ENCODE results near the gene DDX56.

DNA sequence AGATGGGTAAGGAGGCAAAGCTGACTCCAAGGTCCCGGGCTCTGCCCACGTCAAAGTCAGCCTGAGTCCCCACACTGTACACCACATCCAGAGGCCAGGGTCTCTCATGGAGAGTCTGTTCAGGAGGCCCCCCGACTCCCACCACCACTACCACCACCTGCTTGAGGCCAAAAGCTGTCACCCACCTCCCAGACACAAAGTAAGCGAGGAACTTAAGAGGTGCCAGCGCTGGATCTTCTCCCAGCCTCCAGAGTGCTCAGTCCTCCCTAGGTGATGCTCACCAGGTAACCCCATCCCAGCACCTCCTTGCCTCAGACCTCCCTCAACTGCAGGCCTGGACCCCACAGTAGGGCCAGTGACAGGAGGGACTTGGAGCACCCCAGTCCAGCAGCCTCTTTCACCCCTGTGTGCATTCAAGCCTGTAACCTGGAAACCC, 33.1 kb downstream of the DDX56 start:
- TF ChIP-seq EP300 (IDR thresholded peaks at IDR 0.05) (no peak), POLR2AphosphoS5 (IDR thresholded peaks at IDR 0.05) (no peak), POLR2A (IDR thresholded peaks at IDR 0.05) (no peak)
- TF ChIP-seq, protein P1, sequence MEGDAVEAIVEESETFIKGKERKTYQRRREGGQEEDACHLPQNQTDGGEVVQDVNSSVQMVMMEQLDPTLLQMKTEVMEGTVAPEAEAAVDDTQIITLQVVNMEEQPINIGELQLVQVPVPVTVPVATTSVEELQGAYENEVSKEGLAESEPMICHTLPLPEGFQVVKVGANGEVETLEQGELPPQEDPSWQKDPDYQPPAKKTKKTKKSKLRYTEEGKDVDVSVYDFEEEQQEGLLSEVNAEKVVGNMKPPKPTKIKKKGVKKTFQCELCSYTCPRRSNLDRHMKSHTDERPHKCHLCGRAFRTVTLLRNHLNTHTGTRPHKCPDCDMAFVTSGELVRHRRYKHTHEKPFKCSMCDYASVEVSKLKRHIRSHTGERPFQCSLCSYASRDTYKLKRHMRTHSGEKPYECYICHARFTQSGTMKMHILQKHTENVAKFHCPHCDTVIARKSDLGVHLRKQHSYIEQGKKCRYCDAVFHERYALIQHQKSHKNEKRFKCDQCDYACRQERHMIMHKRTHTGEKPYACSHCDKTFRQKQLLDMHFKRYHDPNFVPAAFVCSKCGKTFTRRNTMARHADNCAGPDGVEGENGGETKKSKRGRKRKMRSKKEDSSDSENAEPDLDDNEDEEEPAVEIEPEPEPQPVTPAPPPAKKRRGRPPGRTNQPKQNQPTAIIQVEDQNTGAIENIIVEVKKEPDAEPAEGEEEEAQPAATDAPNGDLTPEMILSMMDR (IDR thresholded peaks at IDR 0.05): no peak
